Cardiac muscle cell (in vitro differentiated cells and primary cell): ENCODE results near the gene OR52A1. TPM values are rescaled to one million over a fixed set of nuclear protein-coding genes. Genes with fewer than 3 reads are reported as not detected.

Experiments
- DNase-seq, 2 donors: peaks; one replicate each; pipeline versions ENCODE4 v3.0.0 to v3.0.0-alpha.2; 2010 to 2017; ENCODE audit warnings: low read depth in 1 of 2, low spot score in 1 of 2
- H3K27ac ChIP-seq: fragments of 200-600 bp; sonication (generic); 2 replicates; pipeline ENCODE4 v1.5.1; 2016
- H3K27me3 ChIP-seq: fragments of 200-600 bp; sonication (generic); 2 replicates; pipeline ENCODE4 v1.6.0; 2016; ENCODE audit warnings: control low read depth
- H3K36me3 ChIP-seq: fragments of 200-600 bp; sonication (generic); 2 replicates; pipeline ENCODE4 v1.5.1; 2016; ENCODE audit warnings: control low read depth
- H3K4me1 ChIP-seq: fragments of 200-600 bp; sonication (generic); 2 replicates; pipeline ENCODE4 v1.8.1; 2017; ENCODE audit warnings: low read depth, mild to moderate bottlenecking, mixed run types
- H3K4me3 ChIP-seq: fragments of 200-600 bp; sonication (generic); 2 replicates; pipeline ENCODE4 v1.5.1; 2016; ENCODE audit warnings: mild to moderate bottlenecking
- H3K9me3 ChIP-seq: fragments of 200-600 bp; sonication (generic); 2 replicates; pipeline ENCODE4 v1.5.1; 2017; ENCODE audit warnings: low read depth, mild to moderate bottlenecking, control low read depth
- CTCF ChIP-seq: IDR thresholded peaks from 2 replicates; pipeline ENCODE4 v1.5.1; 2012; ENCODE audit warnings: low read depth, mild to moderate bottlenecking, low read length
- polyA plus RNA-seq: library from polyadenylated mRNA; unstranded; fragments of >200 nt; fragmentation: Nextera tagmentation; extraction: Ambion mirVana; gene quantifications from 2 replicates; pipeline ENCODE4 v1.2.1, GENCODE V29; 2016
- total RNA-seq: library from RNA; depleted of rRNA; stranded (reverse); fragments of >200 nt; gene quantifications from 2 replicates; pipeline ENCODE4 v1.2.3, GENCODE V29; 2016

OR52A1 gene
- total and polyA plus RNA-seq, 2 experiments from 2014 or later: not detected

DNA sequence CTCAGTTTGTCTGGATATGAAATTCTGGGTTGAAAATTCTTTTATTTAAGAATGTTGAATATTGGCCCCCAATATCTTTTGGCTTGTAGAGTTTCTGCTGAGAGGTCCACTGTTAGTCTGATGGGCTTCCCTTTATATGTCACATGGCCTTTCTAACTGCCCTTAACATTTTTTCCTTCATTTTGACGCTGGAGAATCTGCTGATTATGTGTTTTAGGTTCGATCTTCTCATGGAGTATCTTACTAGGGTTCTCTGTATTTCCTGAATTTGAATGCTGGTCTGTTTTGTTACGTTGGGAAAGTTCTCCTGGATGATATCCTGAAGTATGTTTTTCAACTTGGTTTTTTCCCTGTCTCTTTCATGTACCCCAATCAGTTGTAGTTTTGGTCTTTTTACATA is 39.2 kb downstream of the OR52A1 start:
- TF ChIP-seq CTCF: no peak
- H3K27ac ChIP-seq: no peak overlapping the region
- no peaks in the 10 kb centered on the region for H3K4me1 ChIP-seq
- no peaks in the 10 kb centered on the region for H3K9me3 ChIP-seq
- no peaks in the 10 kb centered on the region for H3K36me3 ChIP-seq
- no peak for DNase-seq
- H3K27me3 ChIP-seq: no peaks in the 10 kb centered on the region
- H3K4me3 ChIP-seq: no peak overlapping the region

- Histone ChIP-seq H3K27ac (no peak overlapping the region), H3K4me3 (no peak overlapping the region), H3K4me1 (no peaks in the 10 kb centered on the region), H3K36me3 (no peaks in the 10 kb centered on the region), H3K9me3 (no peaks in the 10 kb centered on the region), H3K27me3 (no peaks in the 10 kb centered on the region)
- DNase-seq: no peak
- no peak for TF ChIP-seq CTCF
These were observed 47.3 kb downstream of the OR52A1 start for GRCh38 chr11:5107285-5107684.

DNA sequence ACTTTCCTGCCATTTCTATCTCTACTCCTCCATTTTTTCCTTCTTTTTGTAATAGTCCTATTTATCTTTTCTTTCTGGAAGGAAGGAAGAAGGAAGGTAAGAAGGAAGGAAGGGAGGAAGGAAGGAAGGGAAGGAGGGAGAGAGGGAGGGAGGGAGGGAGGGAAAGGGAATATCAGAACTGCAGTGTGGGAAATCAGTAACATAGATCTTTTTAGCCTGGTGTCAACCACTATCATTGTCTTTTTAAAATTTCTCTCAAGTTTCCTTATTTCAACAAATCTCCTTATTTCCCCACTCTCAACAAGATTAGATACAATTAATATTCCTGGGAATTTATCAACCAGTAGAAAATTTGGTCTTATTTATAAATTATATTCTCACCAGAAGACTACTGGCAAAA is 51.5 kb downstream of the OR52A1 start:
- Histone ChIP-seq H3K9me3 (no peaks in the 10 kb centered on the region), H3K27me3 (no peaks in the 10 kb centered on the region), H3K36me3 (no peaks in the 10 kb centered on the region), H3K27ac (no peak overlapping the region), H3K4me3 (no peak overlapping the region), H3K4me1 (no peaks in the 10 kb centered on the region)
- no peak for TF ChIP-seq CTCF
- DNase-seq: no peak

GRCh38 chr11:5102246-5102645 is 52.3 kb downstream of the OR52A1 start:
- Histone ChIP-seq H3K36me3 (no peaks in the 10 kb centered on the region), H3K9me3 (no peaks in the 10 kb centered on the region), H3K4me3 (no peak overlapping the region), H3K4me1 (no peaks in the 10 kb centered on the region), H3K27me3 (no peaks in the 10 kb centered on the region), H3K27ac (no peak overlapping the region)
- no peak for TF ChIP-seq CTCF
- DNase-seq: no peak

GRCh38 chr11:5096011-5096410 is 58.5 kb downstream of the OR52A1 start:
- no peaks in the 10 kb centered on the region for H3K4me1 ChIP-seq
- no peak overlapping the region for H3K27ac ChIP-seq
- no peak for TF ChIP-seq CTCF
- H3K27me3 ChIP-seq: no peaks in the 10 kb centered on the region
- no peaks in the 10 kb centered on the region for H3K9me3 ChIP-seq
- no peak for DNase-seq
- no peaks in the 10 kb centered on the region for H3K36me3 ChIP-seq
- H3K4me3 ChIP-seq: no peak overlapping the region

Other genes starting within 250 kb of the OR52A1 start
- not detected in 2 replicates for gene OR51G2, start 235.4 kb downstream of the OR52A1 start, total RNA-seq
- gene OR51G2, start 235.4 kb downstream of the OR52A1 start, polyA plus RNA-seq: not detected in 2 replicates
- gene OR51G1, start 230.4 kb downstream of the OR52A1 start, total RNA-seq: not detected in 2 replicates
- gene OR51G1, start 230.4 kb downstream of the OR52A1 start, polyA plus RNA-seq: not detected in 2 replicates
- gene OR51A4, start 207.2 kb downstream of the OR52A1 start, total RNA-seq: not detected in 2 replicates
- gene OR51A4, start 207.2 kb downstream of the OR52A1 start, polyA plus RNA-seq: not detected in 2 replicates
- not detected in 2 replicates for gene OR51A2, start 199.0 kb downstream of the OR52A1 start, total RNA-seq
- not detected in 2 replicates for gene OR51A2, start 199.0 kb downstream of the OR52A1 start, polyA plus RNA-seq
- gene OR51L1, start 159.9 kb downstream of the OR52A1 start, total RNA-seq: not detected in 2 replicates
- not detected in 2 replicates for gene OR51L1, start 159.9 kb downstream of the OR52A1 start, polyA plus RNA-seq
- not detected in 2 replicates for gene OR52J3, start 108.2 kb downstream of the OR52A1 start, total RNA-seq
- gene OR52J3, start 108.2 kb downstream of the OR52A1 start, polyA plus RNA-seq: not detected in 2 replicates
- gene OR52E2, start 95.1 kb downstream of the OR52A1 start, total RNA-seq: not detected in 2 replicates
- not detected in 2 replicates for gene OR52E2, start 95.1 kb downstream of the OR52A1 start, polyA plus RNA-seq
- not detected in 2 replicates for gene OR52E1, start 85.2 kb downstream of the OR52A1 start, total RNA-seq
- not detected in 2 replicates for gene OR52E1, start 85.2 kb downstream of the OR52A1 start, polyA plus RNA-seq
- not detected in 2 replicates for gene OR52A5, start 16.4 kb downstream of the OR52A1 start, total RNA-seq
- not detected in 2 replicates for gene OR52A5, start 16.4 kb downstream of the OR52A1 start, polyA plus RNA-seq
- gene OR51V1, start 45.9 kb upstream of the OR52A1 start, total RNA-seq: not detected in 2 replicates
- gene OR51V1, start 45.9 kb upstream of the OR52A1 start, polyA plus RNA-seq: not detected in 2 replicates
- not detected in 2 replicates for gene HBB, start 72.3 kb upstream of the OR52A1 start, total RNA-seq
- gene HBB, start 72.3 kb upstream of the OR52A1 start, polyA plus RNA-seq: not detected in 2 replicates
- 0.95 TPM in 1 of 2 replicates, not detected in the other for gene HBD, start 79.7 kb upstream of the OR52A1 start, total RNA-seq
- gene HBD, start 79.7 kb upstream of the OR52A1 start, polyA plus RNA-seq: 2.8 TPM in 1 of 2 replicates, not detected in the other
- gene HBG1, start 95.1 kb upstream of the OR52A1 start, total RNA-seq: not detected in 2 replicates
- not detected in 2 replicates for gene HBG1, start 95.1 kb upstream of the OR52A1 start, polyA plus RNA-seq
- not detected in 2 replicates for gene HBG2, start 100.0 kb upstream of the OR52A1 start, total RNA-seq
- gene HBG2, start 100.0 kb upstream of the OR52A1 start, polyA plus RNA-seq: 0.54 TPM in 1 of 2 replicates, not detected in the other
- gene HBE1, start 115.2 kb upstream of the OR52A1 start, total RNA-seq: 0.32 and 0.51 TPM in 2 replicates
- gene HBE1, start 115.2 kb upstream of the OR52A1 start, polyA plus RNA-seq: 0.23 TPM in 1 of 2 replicates, not detected in the other
- gene OR51B4, start 147.2 kb upstream of the OR52A1 start, total RNA-seq: 0.57 and 0.85 TPM in 2 replicates
- 0.24 TPM in 1 of 2 replicates, not detected in the other for gene OR51B4, start 147.2 kb upstream of the OR52A1 start, polyA plus RNA-seq
- 1.6 TPM in 1 of 2 replicates, not detected in the other for gene OR51B2, start 169.5 kb upstream of the OR52A1 start, total RNA-seq
- not detected in 2 replicates for gene OR51B2, start 169.5 kb upstream of the OR52A1 start, polyA plus RNA-seq
- gene OR51B5, start 188.8 kb upstream of the OR52A1 start, total RNA-seq: 1.4 and 3.6 TPM in 2 replicates
- gene OR51B5, start 188.8 kb upstream of the OR52A1 start, polyA plus RNA-seq: 0.25 and 1.1 TPM in 2 replicates
- not detected in 2 replicates for gene OR51B6, start 196.8 kb upstream of the OR52A1 start, total RNA-seq
- 0.39 TPM in 1 of 2 replicates, not detected in the other for gene OR51B6, start 196.8 kb upstream of the OR52A1 start, polyA plus RNA-seq
- gene OR51M1, start 229.1 kb upstream of the OR52A1 start, total RNA-seq: not detected in 2 replicates
- not detected in 2 replicates for gene OR51M1, start 229.1 kb upstream of the OR52A1 start, polyA plus RNA-seq